GM12872 (cell line): ENCODE measurements around the gene ARHGAP15.

Experiments
- TF ChIP-seq, protein P1 (sequence below): IDR thresholded peaks from 3 replicates; pipeline ENCODE4 v1.5.1; 2011; ENCODE audit warnings: low read depth, mild to moderate bottlenecking, low read length, moderate library complexity; ENCODE audit not compliant: insufficient read depth

The ARHGAP15 gene

DNA sequence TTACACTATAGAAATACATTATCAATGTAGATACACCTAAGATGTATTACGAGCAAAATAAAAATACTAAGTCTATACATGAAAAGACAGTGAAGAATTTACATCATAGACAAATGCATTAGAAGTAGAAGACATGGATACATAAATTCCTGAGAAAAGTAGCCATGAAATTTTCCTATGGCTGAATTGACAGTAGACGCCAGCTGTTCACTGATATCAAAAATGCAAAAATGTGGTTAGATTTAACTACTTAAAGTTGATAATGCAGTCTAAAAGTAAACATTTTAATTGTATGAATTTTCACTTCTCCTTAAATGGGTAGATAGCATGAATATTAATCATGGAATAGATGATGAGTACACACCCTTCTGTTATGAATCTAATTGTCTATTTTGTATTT lies 350.9 kb downstream of the ARHGAP15 start:
- TF ChIP-seq, protein P1, sequence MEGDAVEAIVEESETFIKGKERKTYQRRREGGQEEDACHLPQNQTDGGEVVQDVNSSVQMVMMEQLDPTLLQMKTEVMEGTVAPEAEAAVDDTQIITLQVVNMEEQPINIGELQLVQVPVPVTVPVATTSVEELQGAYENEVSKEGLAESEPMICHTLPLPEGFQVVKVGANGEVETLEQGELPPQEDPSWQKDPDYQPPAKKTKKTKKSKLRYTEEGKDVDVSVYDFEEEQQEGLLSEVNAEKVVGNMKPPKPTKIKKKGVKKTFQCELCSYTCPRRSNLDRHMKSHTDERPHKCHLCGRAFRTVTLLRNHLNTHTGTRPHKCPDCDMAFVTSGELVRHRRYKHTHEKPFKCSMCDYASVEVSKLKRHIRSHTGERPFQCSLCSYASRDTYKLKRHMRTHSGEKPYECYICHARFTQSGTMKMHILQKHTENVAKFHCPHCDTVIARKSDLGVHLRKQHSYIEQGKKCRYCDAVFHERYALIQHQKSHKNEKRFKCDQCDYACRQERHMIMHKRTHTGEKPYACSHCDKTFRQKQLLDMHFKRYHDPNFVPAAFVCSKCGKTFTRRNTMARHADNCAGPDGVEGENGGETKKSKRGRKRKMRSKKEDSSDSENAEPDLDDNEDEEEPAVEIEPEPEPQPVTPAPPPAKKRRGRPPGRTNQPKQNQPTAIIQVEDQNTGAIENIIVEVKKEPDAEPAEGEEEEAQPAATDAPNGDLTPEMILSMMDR: no peak

DNA sequence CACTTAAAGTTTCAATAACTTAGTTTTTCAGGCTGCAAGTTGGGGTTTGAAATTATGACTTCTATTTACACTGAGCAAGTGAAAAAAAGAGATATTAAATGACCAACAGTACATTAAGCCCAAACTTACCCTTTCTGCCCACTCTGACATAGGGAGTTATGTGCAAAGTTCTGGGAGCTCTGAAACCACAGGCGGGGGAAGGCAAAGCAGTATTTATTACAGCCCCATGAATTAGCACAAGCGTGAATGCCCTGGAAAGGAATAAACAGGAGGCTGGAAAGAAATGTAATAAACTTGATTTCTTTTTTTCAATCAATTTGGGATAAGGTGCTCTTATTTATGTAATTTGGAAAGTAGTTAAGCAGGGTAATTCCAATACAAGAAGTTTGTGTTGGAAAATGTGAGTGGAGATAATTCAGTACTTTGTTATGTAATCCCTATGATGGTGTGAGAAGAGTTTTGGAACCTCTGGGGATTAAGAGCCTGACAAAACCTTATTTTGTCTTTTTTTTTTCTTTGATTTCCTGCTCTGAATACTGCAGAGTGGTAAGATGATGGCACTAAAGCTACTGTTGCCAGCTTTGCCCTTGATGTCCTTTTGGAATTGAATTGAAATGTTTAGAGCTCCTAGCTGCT lies 351.5 kb downstream of the ARHGAP15 start:
- TF ChIP-seq, protein P1: no peak

DNA sequence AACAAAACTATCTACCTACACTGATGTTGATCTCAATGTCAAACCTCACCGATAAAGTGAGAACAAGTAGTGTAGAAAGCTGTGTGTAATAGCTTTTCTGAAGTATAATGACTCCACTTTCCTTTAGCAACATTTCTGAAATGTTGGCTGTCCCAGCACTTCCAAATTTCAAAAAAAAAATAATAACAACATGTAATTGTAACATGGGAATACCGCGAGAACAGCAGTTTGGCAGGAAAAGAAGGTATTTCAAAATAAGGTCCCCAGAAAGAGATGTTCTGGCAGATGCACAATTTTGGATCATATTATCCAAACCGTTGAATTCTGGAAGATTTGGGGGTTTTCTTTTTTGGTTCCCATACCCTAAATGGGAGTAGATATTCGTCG lies 352.0 kb downstream of the ARHGAP15 start:
- TF ChIP-seq, protein P1: no peak

DNA sequence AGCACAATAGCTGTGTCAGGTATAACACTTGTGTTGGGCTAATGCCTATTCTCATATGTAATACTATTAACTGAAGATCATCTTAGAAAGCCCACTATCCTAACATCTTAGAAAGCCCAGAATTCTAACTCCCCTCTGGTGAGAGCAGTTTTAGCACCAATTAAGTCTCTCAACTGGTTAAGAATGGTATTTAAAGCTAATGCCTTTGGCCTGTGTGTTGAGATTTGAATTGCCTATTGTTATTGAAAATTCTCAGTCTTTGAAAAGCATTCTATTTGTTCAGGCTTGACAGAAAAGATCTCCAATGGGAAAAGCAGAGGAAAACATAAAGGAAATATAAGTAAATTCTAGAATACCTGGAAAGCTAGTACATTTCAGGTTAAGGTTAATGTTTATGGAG lies 352.5 kb downstream of the ARHGAP15 start:
- TF ChIP-seq, protein P1: no peak

DNA sequence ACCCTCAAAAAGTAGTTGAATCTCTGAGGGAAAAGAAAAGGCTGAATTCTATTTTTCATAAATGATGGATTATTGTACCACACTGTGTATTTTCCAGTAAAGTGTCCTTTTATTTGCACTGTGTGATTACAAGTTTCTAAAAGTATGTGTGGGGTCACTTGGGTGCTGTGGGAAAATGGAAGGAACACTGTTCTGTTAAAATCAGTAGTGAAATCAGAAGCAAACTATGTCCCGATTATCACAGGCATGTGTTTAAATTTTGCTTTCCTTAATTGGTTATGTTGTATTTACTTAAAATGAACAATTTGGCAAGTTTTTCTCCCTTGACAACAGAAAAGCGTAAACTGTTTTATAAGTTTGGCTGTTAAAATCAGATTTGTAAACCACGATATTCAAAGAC lies 353.1 kb downstream of the ARHGAP15 start:
- TF ChIP-seq, protein P1: no peak

DNA sequence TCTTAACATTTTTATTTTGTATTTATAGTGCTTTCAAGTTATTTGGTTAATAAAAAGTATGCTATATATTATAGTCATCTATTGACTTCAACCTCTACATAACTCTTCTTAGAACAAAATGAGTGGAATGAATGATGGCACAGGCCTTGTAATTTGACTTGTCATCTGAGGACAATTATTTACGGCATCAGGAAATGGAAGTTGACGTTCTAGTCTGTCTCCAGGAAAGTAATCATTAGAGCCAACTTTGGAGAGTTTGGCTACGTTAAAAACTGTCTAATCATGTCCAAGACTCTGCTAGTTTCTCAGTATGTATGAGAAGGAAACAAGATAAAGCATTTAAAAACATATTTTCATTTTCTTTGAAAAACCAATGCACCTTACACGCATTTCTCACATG lies 353.6 kb downstream of the ARHGAP15 start:
- TF ChIP-seq, protein P1: no peak

DNA sequence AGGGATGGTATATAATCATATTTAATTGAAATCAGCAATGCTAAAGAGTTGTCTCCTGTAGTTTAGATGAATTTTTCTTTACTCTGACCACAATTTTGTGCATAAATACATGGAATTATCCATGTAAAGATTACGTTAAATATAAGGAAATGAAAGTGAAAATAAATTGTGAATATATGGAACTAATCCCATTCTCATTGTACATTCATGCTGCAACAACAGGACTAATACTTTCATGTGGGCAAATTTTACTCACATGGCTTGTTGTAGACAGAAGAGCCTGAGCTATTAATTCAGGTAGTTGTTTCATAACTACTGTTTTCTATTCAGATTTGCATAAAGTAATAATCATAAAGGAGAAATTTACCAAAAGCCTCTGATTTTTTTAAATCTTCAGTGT lies 357.8 kb downstream of the ARHGAP15 start:
- TF ChIP-seq, protein P1: no peak
